Transverse colon (tissue), 4 donors: ENCODE data around the gene RNF26. TPM values are rescaled to one million over a fixed set of nuclear protein-coding genes. Genes with fewer than 3 reads are reported as not detected.

Experiments
- DNase-seq: peaks from one replicate; pipeline ENCODE4 v3.0.0-alpha.2; 2019
- H3K27ac ChIP-seq, 4 donors: fragments of 200-600 bp; sonication (generic); 2 replicates each; pipeline ENCODE4 v1.5.1; 2016 to 2018; ENCODE audit warnings: inconsistent platforms in 4 of 4
- H3K27me3 ChIP-seq: fragments of 200-600 bp; sonication (generic); 2 replicates; pipeline ENCODE4 v1.5.1; 2017; ENCODE audit warnings: inconsistent platforms
- H3K36me3 ChIP-seq, 4 donors: fragments of 200-600 bp; sonication (generic); 2 replicates each; pipeline ENCODE4 v1.5.1; 2017 to 2019; ENCODE audit warnings: inconsistent platforms in 4 of 4
- H3K4me1 ChIP-seq, 4 donors: fragments of 200-600 bp; sonication (generic); 2 replicates each; pipeline ENCODE4 v1.5.1; 2017 to 2020; ENCODE audit warnings: inconsistent platforms in 4 of 4
- H3K4me3 ChIP-seq, 4 donors: fragments of 200-600 bp; sonication (generic); 1 replicate in 1 of 4; 2 replicates in 3 of 4; pipeline versions ENCODE4 v1.5.1 to v1.6.1; 2017 to 2019; ENCODE audit warnings: inconsistent platforms in 4 of 4
- H3K9me3 ChIP-seq, 2 donors: fragments of 200-600 bp; sonication (generic); 2 replicates each; pipeline ENCODE4 v1.5.1; 2017 to 2019; ENCODE audit warnings: inconsistent platforms in 2 of 2
- EP300 ChIP-seq: sonication (generic); formaldehyde crosslinking; IDR thresholded peaks from one replicate; pipeline ENCODE4 v1.6.1; 2017; ENCODE audit warnings: antibody characterized with exemption, low read depth
- POLR2A ChIP-seq: fragments of 450-650 bp; IDR thresholded peaks from one replicate; pipeline ENCODE4 v1.6.1; 2016; ENCODE audit warnings: antibody characterized with exemption, mild to moderate bottlenecking, moderate library complexity
- POLR2AphosphoS5 ChIP-seq, 3 donors: sonication (generic); formaldehyde crosslinking; IDR thresholded peaks; one replicate each; pipeline ENCODE4 v1.6.1; 2016; ENCODE audit warnings: antibody characterized with exemption in 3 of 3
- WGBS, 2 donors: methylation state at CpG; one replicate each; pipeline ENCODE4 v1.1.5; 2018; ENCODE audit warnings: low coverage in 1 of 2; 5-methylcytosine and 5-hydroxymethylcytosine counted together
- in situ Hi-C, 4 donors: fragments of 200-750 bp; cut with MboI; loops; one replicate each; pipeline versions ENCODE4 v1.15.0 to v1.15.1; 2017; ENCODE audit warnings: low sequenced_read_pairs in 3 of 4, low pct_ligation_motif_present in 1 of 4, low pct_unique_long_range_greater_than_20kb in 1 of 4
- intact Hi-C: fragments of 100-400 bp; cut with DNase I; formaldehyde crosslinking; loops from one replicate; pipeline ENCODE4 v1.15.1; 2023; ENCODE audit warnings: low total_unique reads
- total RNA-seq, 4 donors: library from RNA; depleted of rRNA; stranded (reverse); fragments of >200 nt; gene quantifications; one replicate each; pipeline ENCODE4 v1.1.0, GENCODE V29; 2016
- TF ChIP-seq, protein P1 (sequence below), 5 experiments: fragments of 200-600 bp in 3 of 5; fragments of 450-650 bp in 2 of 5; sonication (generic) in 3 of 5; IDR thresholded peaks; 1 replicate in 2 of 5; 2 replicates in 3 of 5; pipeline ENCODE4 v1.5.1; 2016 to 2017; ENCODE audit warnings: antibody characterized with exemption in 5 of 5, inconsistent platforms in 3 of 5, mild to moderate bottlenecking in 2 of 5, moderate library complexity in 1 of 5

The RNF26 gene
- total RNA-seq, 4 donors from 2014 or later = 10.0 to 27.3 (median 13.9) TPM

GRCh38 chr11:119340335-119341221 is 6.3 kb downstream of the RNF26 start, which contains the start of gene C1QTNF5:
TSS of gene C1QTNF5 (minus strand) at chr11:119340883. CDS start at chr11:119340397, 486 bp downstream.
- peaks cover 17 to 53% (median 40%) of the 10 kb centered on the region in 4 donors for H3K4me1 ChIP-seq
- peak within 1 kb of the TSS; percentile 80 to 84 (median 82) for H3K27ac ChIP-seq
- intact Hi-C loops = no loop called here
- H3K4me3 ChIP-seq = peak within 1 kb of the TSS; percentile 27 to 49 (median 42)
- WGBS, 2 donors = 10% methylated on average over 45 of the region's 53 CpGs; no CpG with 5 or more reads in 1 of the 2 donors
- TF ChIP-seq POLR2A = no peak
- peak in 1 of 3 donors; percentile 24 for TF ChIP-seq POLR2AphosphoS5 (IDR thresholded peaks at IDR 0.05)
- TF ChIP-seq, protein P1, sequence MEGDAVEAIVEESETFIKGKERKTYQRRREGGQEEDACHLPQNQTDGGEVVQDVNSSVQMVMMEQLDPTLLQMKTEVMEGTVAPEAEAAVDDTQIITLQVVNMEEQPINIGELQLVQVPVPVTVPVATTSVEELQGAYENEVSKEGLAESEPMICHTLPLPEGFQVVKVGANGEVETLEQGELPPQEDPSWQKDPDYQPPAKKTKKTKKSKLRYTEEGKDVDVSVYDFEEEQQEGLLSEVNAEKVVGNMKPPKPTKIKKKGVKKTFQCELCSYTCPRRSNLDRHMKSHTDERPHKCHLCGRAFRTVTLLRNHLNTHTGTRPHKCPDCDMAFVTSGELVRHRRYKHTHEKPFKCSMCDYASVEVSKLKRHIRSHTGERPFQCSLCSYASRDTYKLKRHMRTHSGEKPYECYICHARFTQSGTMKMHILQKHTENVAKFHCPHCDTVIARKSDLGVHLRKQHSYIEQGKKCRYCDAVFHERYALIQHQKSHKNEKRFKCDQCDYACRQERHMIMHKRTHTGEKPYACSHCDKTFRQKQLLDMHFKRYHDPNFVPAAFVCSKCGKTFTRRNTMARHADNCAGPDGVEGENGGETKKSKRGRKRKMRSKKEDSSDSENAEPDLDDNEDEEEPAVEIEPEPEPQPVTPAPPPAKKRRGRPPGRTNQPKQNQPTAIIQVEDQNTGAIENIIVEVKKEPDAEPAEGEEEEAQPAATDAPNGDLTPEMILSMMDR (IDR thresholded peaks at IDR 0.05) = no peak
- TF ChIP-seq EP300 = no peak
- peak; percentile 70 for DNase-seq
- no peaks in the 10 kb centered on the region for H3K36me3 ChIP-seq
- H3K27me3 ChIP-seq = peaks cover 41% of the 10 kb centered on the region
- no peaks in the 10 kb centered on the region for H3K9me3 ChIP-seq
- in situ Hi-C loops = no loop called here

- TF ChIP-seq POLR2A (no peak), EP300 (no peak), POLR2AphosphoS5 (IDR thresholded peaks at IDR 0.05) (no peak)
- TF ChIP-seq, protein P1 (IDR thresholded peaks at IDR 0.05) = no peak
- Histone ChIP-seq H3K4me1 (peaks cover 17 to 49% (median 37%) of the 10 kb centered on the region in 4 donors), H3K27ac (peak overlapping the region; percentile 80 to 84 (median 82)), H3K9me3 (no peaks in the 10 kb centered on the region), H3K36me3 (no peaks in the 10 kb centered on the region), H3K4me3 (peak overlapping the region in 1 of 4 donors; percentile 47), H3K27me3 (peaks cover 41% of the 10 kb centered on the region)
- intact Hi-C loops (no loop called here), in situ Hi-C loops (no loop called here)
- no peak for DNase-seq
- 33 to 46% methylated on average over 3 to 16 of the region's 16 CpGs for WGBS, 2 donors
Observed at GRCh38 chr11:119341222-119342022, 7.1 kb downstream of the RNF26 start.

- no peaks in the 10 kb centered on the region for H3K36me3 ChIP-seq
- H3K27ac ChIP-seq = no peak overlapping the region
- H3K9me3 ChIP-seq = no peaks in the 10 kb centered on the region
- in situ Hi-C loops (no loop called here), intact Hi-C loops (no loop called here)
- TF ChIP-seq POLR2A (no peak), EP300 (no peak), POLR2AphosphoS5 (IDR thresholded peaks at IDR 0.05) (no peak)
- TF ChIP-seq, protein P1 (IDR thresholded peaks at IDR 0.05) = no peak
- DNase-seq = no peak
- WGBS, 2 donors = 63% methylated on average over 7 of the region's 7 CpGs; no CpG with 5 or more reads in 1 of the 2 donors
- peaks cover 17 to 47% (median 37%) of the 10 kb centered on the region in 4 donors for H3K4me1 ChIP-seq
- H3K4me3 ChIP-seq = no peak overlapping the region
- H3K27me3 ChIP-seq = peaks cover 41% of the 10 kb centered on the region
Observed at GRCh38 chr11:119342023-119342300, 7.6 kb downstream of the RNF26 start.
